Measurements from ENCODE around the gene ATMIN.

DNA sequence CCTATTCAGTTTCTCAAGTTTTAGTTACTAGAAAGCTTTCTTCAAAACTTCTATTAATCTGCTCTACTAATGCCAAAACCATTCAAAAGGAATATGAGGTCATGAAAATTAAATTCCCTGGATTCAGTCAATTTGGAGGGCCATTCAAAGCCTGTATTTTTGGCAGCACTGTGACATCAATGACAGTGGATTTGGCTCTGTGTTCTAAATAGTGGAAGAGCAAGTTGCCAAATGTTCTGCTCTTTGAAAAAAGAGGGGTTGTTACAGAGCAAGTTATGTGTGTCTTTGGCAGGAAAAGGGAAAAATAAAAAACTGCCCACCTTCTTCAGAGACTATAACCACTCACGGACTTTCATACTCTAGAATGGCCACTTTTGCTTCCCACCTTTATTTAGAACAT lies 44.6 kb downstream of the ATMIN start:
- TF ChIP-seq, protein P1, sequence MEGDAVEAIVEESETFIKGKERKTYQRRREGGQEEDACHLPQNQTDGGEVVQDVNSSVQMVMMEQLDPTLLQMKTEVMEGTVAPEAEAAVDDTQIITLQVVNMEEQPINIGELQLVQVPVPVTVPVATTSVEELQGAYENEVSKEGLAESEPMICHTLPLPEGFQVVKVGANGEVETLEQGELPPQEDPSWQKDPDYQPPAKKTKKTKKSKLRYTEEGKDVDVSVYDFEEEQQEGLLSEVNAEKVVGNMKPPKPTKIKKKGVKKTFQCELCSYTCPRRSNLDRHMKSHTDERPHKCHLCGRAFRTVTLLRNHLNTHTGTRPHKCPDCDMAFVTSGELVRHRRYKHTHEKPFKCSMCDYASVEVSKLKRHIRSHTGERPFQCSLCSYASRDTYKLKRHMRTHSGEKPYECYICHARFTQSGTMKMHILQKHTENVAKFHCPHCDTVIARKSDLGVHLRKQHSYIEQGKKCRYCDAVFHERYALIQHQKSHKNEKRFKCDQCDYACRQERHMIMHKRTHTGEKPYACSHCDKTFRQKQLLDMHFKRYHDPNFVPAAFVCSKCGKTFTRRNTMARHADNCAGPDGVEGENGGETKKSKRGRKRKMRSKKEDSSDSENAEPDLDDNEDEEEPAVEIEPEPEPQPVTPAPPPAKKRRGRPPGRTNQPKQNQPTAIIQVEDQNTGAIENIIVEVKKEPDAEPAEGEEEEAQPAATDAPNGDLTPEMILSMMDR (IDR thresholded peaks at IDR 0.05): no peak
- no peak for TF ChIP-seq POLR2A (IDR thresholded peaks at IDR 0.05)
